ENCODE data around the gene INHBE.
"Not testable (repeated sequence)": the region's sequence is repeated elsewhere in the genome, so short reads cannot be mapped to it uniquely, and the experiment has no call there.

INHBE gene

DNA sequence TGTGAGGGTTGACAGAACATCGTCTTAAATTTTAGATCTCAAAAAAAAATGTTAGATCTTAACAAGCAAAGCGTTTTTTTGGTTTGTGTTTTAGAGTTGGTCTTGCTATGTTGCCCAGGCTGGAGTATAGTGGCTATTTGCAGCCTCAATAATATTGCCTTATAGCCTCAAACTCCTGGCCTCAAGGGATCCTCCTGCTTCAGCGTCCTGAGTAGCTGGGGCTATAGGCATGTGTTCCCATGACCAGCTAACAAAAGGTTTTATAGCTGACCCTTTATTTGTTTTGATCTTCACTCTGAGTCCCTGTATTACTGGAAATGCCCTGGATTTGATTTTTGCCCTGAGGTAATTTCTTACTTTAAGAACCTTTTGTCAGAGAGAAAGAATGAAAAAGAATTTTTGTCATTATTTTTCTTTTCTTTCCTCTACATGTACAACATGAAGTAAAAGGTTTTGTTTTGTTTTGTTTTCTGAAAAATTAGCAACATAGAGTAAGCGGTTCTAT, 15.3 kb upstream of the INHBE start:
- no peaks in the 10 kb centered on the region for H3K9me3 ChIP-seq (ENCODE audit: insufficient read depth, low read depth, low read length)
- H3K4me3 ChIP-seq (ENCODE audit: low read length, poor library complexity, severe bottlenecking): no peak overlapping the region
- no peaks in the 10 kb centered on the region for H3F3A ChIP-seq (ENCODE audit: low read depth)
- H2AFZ ChIP-seq (ENCODE audit: low read length): no peak overlapping the region
- no peaks in the 10 kb centered on the region for H3K79me2 ChIP-seq (ENCODE audit: insufficient read depth, low read length)
- no peaks in the 10 kb centered on the region for H3K27me3 ChIP-seq (ENCODE audit: insufficient read depth, low read length, poor library complexity, severe bottlenecking)
- TF ChIP-seq, protein P1, sequence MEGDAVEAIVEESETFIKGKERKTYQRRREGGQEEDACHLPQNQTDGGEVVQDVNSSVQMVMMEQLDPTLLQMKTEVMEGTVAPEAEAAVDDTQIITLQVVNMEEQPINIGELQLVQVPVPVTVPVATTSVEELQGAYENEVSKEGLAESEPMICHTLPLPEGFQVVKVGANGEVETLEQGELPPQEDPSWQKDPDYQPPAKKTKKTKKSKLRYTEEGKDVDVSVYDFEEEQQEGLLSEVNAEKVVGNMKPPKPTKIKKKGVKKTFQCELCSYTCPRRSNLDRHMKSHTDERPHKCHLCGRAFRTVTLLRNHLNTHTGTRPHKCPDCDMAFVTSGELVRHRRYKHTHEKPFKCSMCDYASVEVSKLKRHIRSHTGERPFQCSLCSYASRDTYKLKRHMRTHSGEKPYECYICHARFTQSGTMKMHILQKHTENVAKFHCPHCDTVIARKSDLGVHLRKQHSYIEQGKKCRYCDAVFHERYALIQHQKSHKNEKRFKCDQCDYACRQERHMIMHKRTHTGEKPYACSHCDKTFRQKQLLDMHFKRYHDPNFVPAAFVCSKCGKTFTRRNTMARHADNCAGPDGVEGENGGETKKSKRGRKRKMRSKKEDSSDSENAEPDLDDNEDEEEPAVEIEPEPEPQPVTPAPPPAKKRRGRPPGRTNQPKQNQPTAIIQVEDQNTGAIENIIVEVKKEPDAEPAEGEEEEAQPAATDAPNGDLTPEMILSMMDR (conservative IDR thresholded peaks at IDR 0.05; ENCODE audit: low read length): no peak
- TF ChIP-seq EZH2phosphoT487 (IDR thresholded peaks at IDR 0.05; ENCODE audit: borderline replicate concordance): no peak
- peaks cover 10% of the 10 kb centered on the region for H3K4me1 ChIP-seq (ENCODE audit: insufficient read depth, low read length, poor library complexity, severe bottlenecking)
- no peaks in the 10 kb centered on the region for H4K20me1 ChIP-seq (ENCODE audit: insufficient read depth, low read length, poor library complexity, severe bottlenecking)
- H3K4me2 ChIP-seq (ENCODE audit: low read depth, low read length, poor library complexity, severe bottlenecking): no peak overlapping the region
- H3K36me3 ChIP-seq (ENCODE audit: insufficient read depth, low read length): no peaks in the 10 kb centered on the region
- no peaks in the 10 kb centered on the region for H3K9me2 ChIP-seq (replicated peaks; ENCODE audit: low read depth, low read length)
- no peak overlapping the region for H3K9ac ChIP-seq (ENCODE audit: low read depth, low read length, poor library complexity, severe bottlenecking)

DNA sequence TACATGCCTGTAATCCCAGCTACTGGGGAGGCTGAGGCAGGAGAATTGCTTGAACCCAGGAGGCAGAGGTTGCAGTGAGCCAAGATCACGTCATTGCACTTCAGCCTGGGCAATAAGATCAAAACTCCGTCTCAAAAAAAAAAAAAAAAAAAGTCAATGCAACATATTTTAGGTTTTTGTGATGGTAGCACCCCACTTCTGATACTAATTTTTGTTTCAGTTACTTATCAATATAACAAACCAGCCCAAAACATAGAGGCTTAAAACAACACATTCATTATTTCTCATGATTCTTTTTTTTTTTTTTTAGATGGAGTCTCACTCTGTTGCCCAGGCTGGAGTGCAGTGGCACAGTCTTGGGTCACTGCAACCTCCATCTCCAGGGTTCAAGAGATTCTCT, 13.7 kb upstream of the INHBE start:
- H3K79me2 ChIP-seq (ENCODE audit: insufficient read depth, low read length); H3K36me3 ChIP-seq (ENCODE audit: insufficient read depth, low read length); H3K4me3 ChIP-seq (ENCODE audit: low read length, poor library complexity, severe bottlenecking); H3F3A ChIP-seq (ENCODE audit: low read depth); H3K9me3 ChIP-seq (ENCODE audit: insufficient read depth, low read depth, low read length); H2AFZ ChIP-seq (ENCODE audit: low read length); H3K9me2 ChIP-seq (replicated peaks; ENCODE audit: low read depth, low read length); H3K4me1 ChIP-seq (ENCODE audit: insufficient read depth, low read length, poor library complexity, severe bottlenecking); H3K9ac ChIP-seq (ENCODE audit: low read depth, low read length, poor library complexity, severe bottlenecking); H3K27me3 ChIP-seq (ENCODE audit: insufficient read depth, low read length, poor library complexity, severe bottlenecking); H4K20me1 ChIP-seq (ENCODE audit: insufficient read depth, low read length, poor library complexity, severe bottlenecking); H3K4me2 ChIP-seq (ENCODE audit: low read depth, low read length, poor library complexity, severe bottlenecking): not testable (repeated sequence)

- H2AFZ ChIP-seq (ENCODE audit: low read length): no peak overlapping the region
- H3K4me3 ChIP-seq (ENCODE audit: low read length, poor library complexity, severe bottlenecking): no peak overlapping the region
- no peak overlapping the region for H3K9ac ChIP-seq (ENCODE audit: low read depth, low read length, poor library complexity, severe bottlenecking)
- H3K9me3 ChIP-seq (ENCODE audit: insufficient read depth, low read depth, low read length): no peaks in the 10 kb centered on the region
- H4K20me1 ChIP-seq (ENCODE audit: insufficient read depth, low read length, poor library complexity, severe bottlenecking): no peaks in the 10 kb centered on the region
- no peaks in the 10 kb centered on the region for H3K9me2 ChIP-seq (replicated peaks; ENCODE audit: low read depth, low read length)
- TF ChIP-seq EZH2phosphoT487 (IDR thresholded peaks at IDR 0.05; ENCODE audit: borderline replicate concordance): no peak
- TF ChIP-seq, protein P1 (conservative IDR thresholded peaks at IDR 0.05; ENCODE audit: low read length): no peak
- no peaks in the 10 kb centered on the region for H3K27me3 ChIP-seq (ENCODE audit: insufficient read depth, low read length, poor library complexity, severe bottlenecking)
- H3F3A ChIP-seq (ENCODE audit: low read depth): no peaks in the 10 kb centered on the region
- H3K4me1 ChIP-seq (ENCODE audit: insufficient read depth, low read length, poor library complexity, severe bottlenecking): peaks cover 5% of the 10 kb centered on the region
- H3K4me2 ChIP-seq (ENCODE audit: low read depth, low read length, poor library complexity, severe bottlenecking): no peak overlapping the region
- H3K79me2 ChIP-seq (ENCODE audit: insufficient read depth, low read length): no peaks in the 10 kb centered on the region
- no peaks in the 10 kb centered on the region for H3K36me3 ChIP-seq (ENCODE audit: insufficient read depth, low read length)
Measured at GRCh38 chr12:57441846-57442427, 13.2 kb upstream of the INHBE start.

- not testable (repeated sequence) for H4K20me1 ChIP-seq (ENCODE audit: insufficient read depth, low read length, poor library complexity, severe bottlenecking); H3K36me3 ChIP-seq (ENCODE audit: insufficient read depth, low read length); H3K4me2 ChIP-seq (ENCODE audit: low read depth, low read length, poor library complexity, severe bottlenecking); H3K9me2 ChIP-seq (replicated peaks; ENCODE audit: low read depth, low read length); H2AFZ ChIP-seq (ENCODE audit: low read length); H3K4me3 ChIP-seq (ENCODE audit: low read length, poor library complexity, severe bottlenecking); H3K27me3 ChIP-seq (ENCODE audit: insufficient read depth, low read length, poor library complexity, severe bottlenecking); H3K9ac ChIP-seq (ENCODE audit: low read depth, low read length, poor library complexity, severe bottlenecking); H3K79me2 ChIP-seq (ENCODE audit: insufficient read depth, low read length); H3K9me3 ChIP-seq (ENCODE audit: insufficient read depth, low read depth, low read length); H3F3A ChIP-seq (ENCODE audit: low read depth); H3K4me1 ChIP-seq (ENCODE audit: insufficient read depth, low read length, poor library complexity, severe bottlenecking)
Measured at GRCh38 chr12:57444337-57444736, 10.8 kb upstream of the INHBE start.
